Fibroblast of lung (primary cell): ENCODE data around the gene CASP10. TPM values are rescaled to one million over a fixed set of nuclear protein-coding genes. Genes with fewer than 3 reads are reported as not detected.

Experiments used
- DNase-seq, 2 donors: peaks; one replicate each; pipeline versions ENCODE4 v3.0.0 to v3.0.0-alpha.2; 2010; ENCODE audit warnings: low read depth in 2 of 2
- H2AFZ ChIP-seq: 2 replicates; pipeline ENCODE4 v1.5.1; 2012; ENCODE audit warnings: low read length, control low read depth, inconsistent platforms
- H3K27ac ChIP-seq: 2 replicates; pipeline ENCODE4 v1.5.1; 2011; ENCODE audit warnings: low read length, control low read depth; ENCODE audit not compliant: insufficient read depth
- H3K27me3 ChIP-seq: 2 replicates; pipeline ENCODE4 v1.5.1; 2011; ENCODE audit warnings: mild to moderate bottlenecking, low read length; ENCODE audit not compliant: control insufficient read depth, insufficient read depth
- H3K36me3 ChIP-seq: 2 replicates; pipeline ENCODE4 v1.5.1; 2011; ENCODE audit warnings: low read length; ENCODE audit not compliant: control insufficient read depth, insufficient read depth
- H3K4me1 ChIP-seq: 2 replicates; pipeline ENCODE4 v1.5.1; 2011; ENCODE audit warnings: low read length; ENCODE audit not compliant: control insufficient read depth, insufficient read depth; ENCODE audit errors: extremely low read depth
- H3K4me2 ChIP-seq: 2 replicates; pipeline ENCODE4 v1.5.1; 2011; ENCODE audit warnings: low read length, control low read depth; ENCODE audit not compliant: insufficient read depth; ENCODE audit errors: extremely low read depth
- H3K4me3 ChIP-seq, 4 experiments: fragments of 200-600 bp in 1 of 4; sonication (generic) in 1 of 4; replicated peaks in 1 of 4; 2 replicates each; pipeline ENCODE4 v1.5.1; 2011 to 2016; ENCODE audit warnings: low read length in 4 of 4, low read depth in 3 of 4, mild to moderate bottlenecking in 3 of 4, control low read depth in 2 of 4, inconsistent platforms in 1 of 4, mixed read lengths in 1 of 4; ENCODE audit not compliant: insufficient read depth in 1 of 4; ENCODE audit errors: control extremely low read depth in 1 of 4
- H3K79me2 ChIP-seq: 2 replicates; pipeline ENCODE4 v1.5.1; 2012; ENCODE audit warnings: mild to moderate bottlenecking, low read length, inconsistent platforms; ENCODE audit not compliant: control insufficient read depth, insufficient read depth
- H3K9ac ChIP-seq: 2 replicates; pipeline ENCODE4 v1.5.1; 2011; ENCODE audit warnings: mild to moderate bottlenecking, low read length, control low read depth; ENCODE audit not compliant: insufficient read depth
- H3K9me3 ChIP-seq: 2 replicates; pipeline ENCODE4 v1.5.1; 2012; ENCODE audit warnings: low read depth, low read length; ENCODE audit not compliant: control insufficient read depth, insufficient read depth
- H4K20me1 ChIP-seq: 2 replicates; pipeline ENCODE4 v1.5.1; 2011; ENCODE audit warnings: low read length; ENCODE audit not compliant: control insufficient read depth, insufficient read depth; ENCODE audit errors: extremely low read depth
- CTCF ChIP-seq, 2 donors: IDR thresholded peaks in 1 of 2; conservative IDR thresholded peaks in 1 of 2; 1 replicate in 1 of 2; 2 replicates in 1 of 2; pipeline ENCODE4 v1.5.1; 2011 to 2012; ENCODE audit warnings: low read length in 2 of 2, control low read depth in 1 of 2, inconsistent platforms in 1 of 2, low read depth in 1 of 2, mild to moderate bottlenecking in 1 of 2
- EZH2 ChIP-seq: IDR thresholded peaks from 2 replicates; pipeline ENCODE4 v1.5.1; 2012; ENCODE audit warnings: low read length, control low read depth, mild to moderate bottlenecking; ENCODE audit errors: missing control alignments
- polyA plus RNA-seq, 2 donors: library from polyadenylated mRNA; depleted of rRNA in 1 of 2; stranded (reverse) in 1 of 2; unstranded in 1 of 2; fragments of >200 nt; gene quantifications; 2 replicates each; pipeline ENCODE4 v1.2.1, GENCODE V29; 2011 to 2012; ENCODE audit warnings: missing spikeins in 1 of 2
- total RNA-seq: library from RNA; depleted of rRNA; stranded (reverse); fragments of >200 nt; gene quantifications from 2 replicates; pipeline ENCODE4 v1.2.1, GENCODE V29; 2014

The CASP10 gene
- total and polyA plus RNA-seq, 2 donors (not counting 1 experiment from before 2014, with no cell fraction given), result 5.5 to 8.1 TPM

DNA sequence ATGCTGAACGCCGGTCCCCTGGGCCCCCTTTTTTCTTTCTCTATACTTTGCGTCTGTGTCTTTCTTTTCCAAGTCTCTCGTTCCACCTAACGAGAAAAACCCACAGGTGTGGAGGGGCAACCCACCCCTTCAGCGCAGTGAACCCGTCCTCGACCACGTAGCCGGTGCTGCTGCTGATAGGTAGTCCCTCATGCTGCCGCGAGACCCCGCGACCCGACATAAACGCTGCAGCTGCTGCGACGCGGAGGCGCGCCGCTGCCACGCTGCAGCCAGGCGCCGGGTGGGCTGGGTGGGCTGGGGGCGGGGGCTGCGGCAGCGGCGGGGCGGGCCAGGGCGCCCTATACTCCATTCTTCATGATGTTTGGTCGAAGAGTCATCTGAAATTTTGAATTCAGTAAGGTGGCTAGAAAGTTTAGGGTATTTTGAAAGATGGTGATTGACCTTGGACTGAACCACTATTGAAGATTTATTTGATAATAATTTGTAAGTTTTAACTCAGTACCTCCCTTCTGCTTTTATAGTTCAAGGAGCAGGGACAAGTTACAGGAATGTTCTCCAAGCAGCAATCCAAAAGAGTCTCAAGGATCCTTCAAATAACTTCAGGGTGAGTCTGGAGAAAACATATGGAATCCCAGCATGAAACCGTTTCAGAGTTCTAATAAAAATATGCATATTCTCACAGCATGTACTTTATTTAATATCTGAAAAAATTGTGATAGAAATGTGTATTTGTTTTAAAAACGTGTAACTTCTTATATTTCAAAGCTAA, 42.9 kb upstream of the CASP10 start:
- Histone ChIP-seq H4K20me1 (no peaks in the 10 kb centered on the region), H3K4me3 (no peak overlapping the region), H3K4me1 (no peaks in the 10 kb centered on the region), H3K27ac (no peak overlapping the region), H3K27me3 (no peaks in the 10 kb centered on the region), H3K36me3 (peaks cover 19% of the 10 kb centered on the region), H3K4me2 (no peak overlapping the region), H3K9ac (no peak overlapping the region), H2AFZ (no peak overlapping the region), H3K9me3 (no peaks in the 10 kb centered on the region), H3K79me2 (no peaks in the 10 kb centered on the region)
- DNase-seq, result no peak
- TF ChIP-seq CTCF (conservative IDR thresholded peaks at IDR 0.05 in 1 of 2, IDR thresholded peaks at IDR 0.05 in 1 of 2; ENCODE audit: low read depth in 1 of 2, low read length in 2 of 2) (no peak), EZH2 (no peak)

- H3K79me2 ChIP-seq, result no peaks in the 10 kb centered on the region
- H3K36me3 ChIP-seq, result no peaks in the 10 kb centered on the region
- no peaks in the 10 kb centered on the region for H3K27me3 ChIP-seq
- no peak overlapping the region for H2AFZ ChIP-seq
- no peak overlapping the region for H3K4me2 ChIP-seq
- H3K4me3 ChIP-seq, result no peak overlapping the region
- peaks cover 8% of the 10 kb centered on the region for H3K4me1 ChIP-seq
- no peak for DNase-seq
- no peaks in the 10 kb centered on the region for H4K20me1 ChIP-seq
- H3K9ac ChIP-seq, result no peak overlapping the region
- TF ChIP-seq CTCF (conservative IDR thresholded peaks at IDR 0.05 in 1 of 2, IDR thresholded peaks at IDR 0.05 in 1 of 2; ENCODE audit: low read depth in 1 of 2, low read length in 2 of 2) (no peak), EZH2 (no peak)
- no peak overlapping the region for H3K27ac ChIP-seq
- no peaks in the 10 kb centered on the region for H3K9me3 ChIP-seq
These were observed 38.6 kb upstream of the CASP10 start for GRCh38 chr2:201144101-201145051.

DNA sequence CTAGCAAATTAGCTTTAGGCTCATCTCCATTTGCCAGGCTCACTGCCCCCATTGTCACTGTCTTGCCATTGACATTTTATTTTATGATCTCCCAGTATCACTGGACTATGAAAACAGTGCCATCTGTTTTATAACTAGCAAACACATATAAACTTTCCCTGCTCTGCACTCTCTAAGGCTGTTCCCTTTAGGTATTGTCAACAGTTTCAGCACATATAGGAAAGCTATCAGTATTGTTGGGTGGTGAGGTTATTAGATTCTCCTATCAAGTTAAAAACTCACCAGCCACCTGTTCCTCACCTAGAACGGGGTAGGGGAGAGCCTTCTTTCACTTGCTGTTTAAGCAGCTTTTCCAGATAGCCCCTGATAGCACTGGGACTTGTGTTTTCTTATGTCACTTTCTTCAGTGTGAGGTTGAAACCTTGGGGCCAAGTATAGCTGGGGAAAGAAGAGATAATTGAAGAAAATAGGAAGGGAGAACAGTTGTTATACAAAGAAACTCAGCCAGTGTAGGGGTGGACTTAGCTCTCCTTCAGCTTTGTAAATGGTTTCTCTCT, 34.4 kb upstream of the CASP10 start:
- Histone ChIP-seq H3K9ac (no peak overlapping the region), H3K27ac (peak overlapping the region; percentile 39), H3K4me3 (no peak overlapping the region), H3K4me1 (peaks cover 25% of the 10 kb centered on the region), H3K79me2 (peaks cover 2% of the 10 kb centered on the region), H3K36me3 (peaks cover 2% of the 10 kb centered on the region), H3K27me3 (no peaks in the 10 kb centered on the region), H3K9me3 (no peaks in the 10 kb centered on the region), H4K20me1 (no peaks in the 10 kb centered on the region), H2AFZ (no peak overlapping the region), H3K4me2 (no peak overlapping the region)
- no peak for TF ChIP-seq EZH2
- TF ChIP-seq CTCF (conservative IDR thresholded peaks at IDR 0.05 in 1 of 2, IDR thresholded peaks at IDR 0.05 in 1 of 2; ENCODE audit: low read depth in 1 of 2, low read length in 2 of 2), result no peak
- DNase-seq, result no peak
